ENCODE data around the gene MTFP1.

GRCh38 chr22:30427871-30428270 lies 2.3 kb downstream of the MTFP1 start:
- TF ChIP-seq, protein P1, sequence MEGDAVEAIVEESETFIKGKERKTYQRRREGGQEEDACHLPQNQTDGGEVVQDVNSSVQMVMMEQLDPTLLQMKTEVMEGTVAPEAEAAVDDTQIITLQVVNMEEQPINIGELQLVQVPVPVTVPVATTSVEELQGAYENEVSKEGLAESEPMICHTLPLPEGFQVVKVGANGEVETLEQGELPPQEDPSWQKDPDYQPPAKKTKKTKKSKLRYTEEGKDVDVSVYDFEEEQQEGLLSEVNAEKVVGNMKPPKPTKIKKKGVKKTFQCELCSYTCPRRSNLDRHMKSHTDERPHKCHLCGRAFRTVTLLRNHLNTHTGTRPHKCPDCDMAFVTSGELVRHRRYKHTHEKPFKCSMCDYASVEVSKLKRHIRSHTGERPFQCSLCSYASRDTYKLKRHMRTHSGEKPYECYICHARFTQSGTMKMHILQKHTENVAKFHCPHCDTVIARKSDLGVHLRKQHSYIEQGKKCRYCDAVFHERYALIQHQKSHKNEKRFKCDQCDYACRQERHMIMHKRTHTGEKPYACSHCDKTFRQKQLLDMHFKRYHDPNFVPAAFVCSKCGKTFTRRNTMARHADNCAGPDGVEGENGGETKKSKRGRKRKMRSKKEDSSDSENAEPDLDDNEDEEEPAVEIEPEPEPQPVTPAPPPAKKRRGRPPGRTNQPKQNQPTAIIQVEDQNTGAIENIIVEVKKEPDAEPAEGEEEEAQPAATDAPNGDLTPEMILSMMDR (conservative IDR thresholded peaks at IDR 0.05; ENCODE audit: low read length): no peak
- no peak for TF ChIP-seq EZH2phosphoT487 (IDR thresholded peaks at IDR 0.05; ENCODE audit: borderline replicate concordance)
